AG04450 (cell line): Measurements from ENCODE around the gene LSM6. TPM values are rescaled to one million over a fixed set of nuclear protein-coding genes. Genes with fewer than 3 reads are reported as not detected.

Experiments used
- CTCF ChIA-PET: fragments of 300-600, 350-600 bp; formaldehyde crosslinking; extraction: SDS; loops from one replicate; lab custom pipeline; 2022; ENCODE audit warnings: antibody characterized with exemption, inconsistent platforms; lab: Charles Lee
- POLR2A ChIA-PET: fragments of 350-600 bp; formaldehyde crosslinking; extraction: SDS; loops from one replicate; lab custom pipeline; 2021; ENCODE audit warnings: antibody characterized with exemption, inconsistent platforms; lab: Yijun Ruan, JAX
- DNase-seq: peaks from one replicate; pipeline ENCODE4 v3.0.0-alpha.2; 2011; ENCODE audit warnings: low read depth, low spot score
- H3K27ac ChIP-seq: one replicate; pipeline ENCODE4 v1.5.1; 2012; ENCODE audit warnings: low read depth, low read length, control low read depth
- H3K27me3 ChIP-seq: one replicate; pipeline ENCODE4 v1.6.0; 2012; ENCODE audit warnings: low read length; ENCODE audit not compliant: control insufficient read depth, insufficient read depth
- H3K4me3 ChIP-seq: 2 replicates; pipeline ENCODE4 v1.5.1; 2011; ENCODE audit warnings: mild to moderate bottlenecking, low read depth, low read length, control low read depth
- H3K9me3 ChIP-seq: 2 replicates; pipeline ENCODE4 v1.5.1; 2012; ENCODE audit warnings: low read length; ENCODE audit not compliant: control insufficient read depth, insufficient read depth
- CTCF ChIP-seq: IDR thresholded peaks from 2 replicates; pipeline ENCODE4 v1.5.1; 2011; ENCODE audit warnings: low read depth, low read length, control low read depth, inconsistent platforms
- polyA plus RNA-seq: library from polyadenylated mRNA; depleted of rRNA; stranded (reverse); fragments of >200 nt; gene quantifications from 2 replicates; pipeline ENCODE4 v1.2.3, GENCODE V29; 2011

Gene LSM6
- polyA plus RNA-seq, 1 experiment: 17.6 TPM

- CTCF ChIA-PET: interaction anchor here (0.6 kb wide), 1 partner anchor 854 kb away, joined by 3 read pairs; no protein-coding TSS in a partner anchor
These were observed 31.6 kb upstream of the LSM6 start for GRCh38 chr4:146143888-146144287.

GRCh38 chr4:146146918-146147317 lies 28.6 kb upstream of the LSM6 start:
- no peak overlapping the region for H3K27ac ChIP-seq
- H3K4me3 ChIP-seq: no peak overlapping the region
- POLR2A ChIA-PET: no interaction called here
- no peaks in the 10 kb centered on the region for H3K27me3 ChIP-seq
- H3K9me3 ChIP-seq: no peaks in the 10 kb centered on the region
- DNase-seq: no peak
- CTCF ChIA-PET: no interaction called here
- no peak for TF ChIP-seq CTCF

More at GRCh38 chr4:146143888-146144287, 31.6 kb upstream of the LSM6 start:
- Histone ChIP-seq H3K9me3 (no peaks in the 10 kb centered on the region), H3K4me3 (no peak overlapping the region), H3K27me3 (no peaks in the 10 kb centered on the region), H3K27ac (no peak overlapping the region)
- POLR2A ChIA-PET: no interaction called here
- no peak for DNase-seq
- TF ChIP-seq CTCF: no peak

GRCh38 chr4:146148021-146148420 lies 27.5 kb upstream of the LSM6 start:
- H3K27me3 ChIP-seq: no peaks in the 10 kb centered on the region
- H3K27ac ChIP-seq: no peak overlapping the region
- no peak overlapping the region for H3K4me3 ChIP-seq
- no peaks in the 10 kb centered on the region for H3K9me3 ChIP-seq
- no peak for TF ChIP-seq CTCF
- CTCF ChIA-PET: no interaction called here
- POLR2A ChIA-PET: no interaction called here
- DNase-seq: no peak

- Histone ChIP-seq H3K4me3 (no peak overlapping the region), H3K27ac (no peak overlapping the region), H3K9me3 (no peaks in the 10 kb centered on the region), H3K27me3 (peaks cover 6% of the 10 kb centered on the region)
- ChIA-PET POLR2A (no interaction called here), CTCF (interaction anchor here (0.6 to 1.7 kb wide), 2 partner anchors 59 to 1028 kb away, joined by 3 to 7 read pairs; no protein-coding TSS in a partner anchor)
- no peak for TF ChIP-seq CTCF
- DNase-seq: no peak
These were observed 21.5 kb upstream of the LSM6 start for GRCh38 chr4:146154057-146154456.

- POLR2A ChIA-PET: no interaction called here
- no peak overlapping the region for H3K4me3 ChIP-seq
- H3K27me3 ChIP-seq: peaks cover 6% of the 10 kb centered on the region
- no peak for TF ChIP-seq CTCF
- DNase-seq: no peak
- H3K27ac ChIP-seq: no peak overlapping the region
- no peaks in the 10 kb centered on the region for H3K9me3 ChIP-seq
- CTCF ChIA-PET: no interaction called here
These were observed 20.3 kb upstream of the LSM6 start for GRCh38 chr4:146155152-146155724.
